ENCODE measurements around the gene AGBL2.

Gene AGBL2

DNA sequence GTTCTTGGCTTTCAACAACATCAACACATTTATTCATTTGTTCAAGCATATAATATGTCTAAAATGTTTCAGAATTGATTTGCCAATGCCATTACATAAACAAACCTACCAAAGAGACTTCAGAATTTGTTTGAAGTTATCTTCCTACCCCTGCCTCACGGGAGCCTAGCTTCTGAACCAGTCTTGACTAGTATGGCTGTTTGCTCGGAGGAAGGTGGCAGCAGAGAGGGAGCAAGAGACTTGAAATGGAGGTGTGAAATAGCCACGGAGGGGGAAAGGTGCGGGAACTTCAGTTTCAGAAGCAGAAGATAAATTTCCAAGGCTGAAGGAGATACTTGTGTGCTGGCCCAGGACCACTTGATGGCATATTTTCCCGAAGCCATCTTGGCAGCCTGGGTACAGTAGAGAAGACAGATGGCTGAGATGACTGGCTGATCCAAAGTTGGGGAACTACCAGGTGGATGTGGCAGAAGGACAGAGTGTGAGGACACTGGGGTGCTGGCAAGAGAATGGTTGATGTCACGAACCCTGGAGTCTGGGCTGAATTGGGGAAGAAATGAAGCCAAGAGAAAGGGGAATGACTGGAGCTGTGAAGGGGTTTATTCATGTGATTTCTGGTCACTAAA is 58.8 kb downstream of the AGBL2 start:
- Histone ChIP-seq H3K4me3 (ENCODE audit: low read depth, low read length, poor library complexity, severe bottlenecking) (no peak overlapping the region), H3K36me3 (ENCODE audit: insufficient read depth, low read length) (no peaks in the 10 kb centered on the region; the same call in 1 of the 2 replicates), H3K79me2 (ENCODE audit: insufficient read depth, low read length) (no peaks in the 10 kb centered on the region), H3K9me2 (ENCODE audit: low read depth, low read length) (no peaks in the 10 kb centered on the region), H3K27ac (ENCODE audit: low read depth, low read length, poor library complexity, severe bottlenecking) (no peak overlapping the region), H3K4me1 (ENCODE audit: insufficient read depth, low read length, severe bottlenecking) (no peaks in the 10 kb centered on the region), H4K20me1 (ENCODE audit: insufficient read depth, low read length) (no peaks in the 10 kb centered on the region), H3K27me3 (ENCODE audit: insufficient read depth, low read length) (no peaks in the 10 kb centered on the region), H3K9ac (ENCODE audit: low read length) (no peak overlapping the region), H3F3A (ENCODE audit: insufficient read depth, low read length) (no peaks in the 10 kb centered on the region), H3K4me2 (ENCODE audit: low read length) (no peak overlapping the region), H3K9me3 (ENCODE audit: low read length) (peaks cover 5% of the 10 kb centered on the region), H2AFZ (ENCODE audit: low read length) (no peak overlapping the region)
- TF ChIP-seq CTCF (IDR thresholded peaks at IDR 0.05; ENCODE audit: low read length) = no peak
- TF ChIP-seq EZH2 (IDR thresholded peaks at IDR 0.05; ENCODE audit: borderline replicate concordance, low read length) = no peak

- no peak overlapping the region for H2AFZ ChIP-seq (ENCODE audit: low read length)
- H3K36me3 ChIP-seq (ENCODE audit: insufficient read depth, low read length) = no peaks in the 10 kb centered on the region; the same call in 1 of the 2 replicates
- no peaks in the 10 kb centered on the region for H4K20me1 ChIP-seq (ENCODE audit: insufficient read depth, low read length)
- TF ChIP-seq EZH2 (IDR thresholded peaks at IDR 0.05; ENCODE audit: borderline replicate concordance, low read length) (no peak), CTCF (IDR thresholded peaks at IDR 0.05; ENCODE audit: low read length) (no peak)
- H3F3A ChIP-seq (ENCODE audit: insufficient read depth, low read length) = no peaks in the 10 kb centered on the region
- no peak overlapping the region for H3K4me3 ChIP-seq (ENCODE audit: low read depth, low read length, poor library complexity, severe bottlenecking)
- H3K4me2 ChIP-seq (ENCODE audit: low read length) = no peak overlapping the region
- H3K4me1 ChIP-seq (ENCODE audit: insufficient read depth, low read length, severe bottlenecking) = no peaks in the 10 kb centered on the region
- H3K9ac ChIP-seq (ENCODE audit: low read length) = no peak overlapping the region
- H3K27me3 ChIP-seq (ENCODE audit: insufficient read depth, low read length) = no peaks in the 10 kb centered on the region
- H3K9me2 ChIP-seq (ENCODE audit: low read depth, low read length) = no peaks in the 10 kb centered on the region
- H3K27ac ChIP-seq (ENCODE audit: low read depth, low read length, poor library complexity, severe bottlenecking) = no peak overlapping the region
- H3K79me2 ChIP-seq (ENCODE audit: insufficient read depth, low read length) = no peaks in the 10 kb centered on the region
- H3K9me3 ChIP-seq (ENCODE audit: low read length) = peaks cover 6% of the 10 kb centered on the region
Measured at GRCh38 chr11:47651818-47652469, 63.2 kb downstream of the AGBL2 start.

DNA sequence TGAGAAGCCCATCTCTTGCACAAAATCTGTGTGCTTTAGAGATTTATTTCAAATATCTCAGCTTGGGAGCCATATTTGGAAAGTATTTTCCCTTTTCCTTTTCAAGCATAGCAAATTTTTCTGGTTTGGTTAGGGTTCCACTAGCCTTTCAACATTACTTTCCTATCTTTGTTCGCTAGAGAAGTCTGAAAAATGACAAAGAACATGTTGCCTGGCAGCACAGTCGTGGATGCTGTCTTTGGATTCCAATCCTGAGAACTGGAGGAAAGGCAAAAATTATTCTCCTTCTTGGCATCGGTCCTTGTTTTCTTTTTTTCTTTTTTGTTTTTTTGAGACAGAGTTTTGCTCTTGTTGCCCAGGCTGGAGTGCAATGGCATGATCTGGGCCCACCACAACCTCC is 65.9 kb downstream of the AGBL2 start:
- TF ChIP-seq EZH2 (IDR thresholded peaks at IDR 0.05; ENCODE audit: borderline replicate concordance, low read length) (no peak), CTCF (IDR thresholded peaks at IDR 0.05; ENCODE audit: low read length) (no peak)

More for the DNA sequence above, 65.9 kb downstream of the AGBL2 start:
- H3K79me2 ChIP-seq (ENCODE audit: insufficient read depth, low read length) = no peaks in the 10 kb centered on the region
- no peaks in the 10 kb centered on the region for H3K27me3 ChIP-seq (ENCODE audit: insufficient read depth, low read length)
- no peaks in the 10 kb centered on the region; the same call in 1 of the 2 replicates for H3K36me3 ChIP-seq (ENCODE audit: insufficient read depth, low read length)
- H3K4me2 ChIP-seq (ENCODE audit: low read length) = no peak overlapping the region
- H3K4me1 ChIP-seq (ENCODE audit: insufficient read depth, low read length, severe bottlenecking) = no peaks in the 10 kb centered on the region
- no peak overlapping the region for H3K4me3 ChIP-seq (ENCODE audit: low read depth, low read length, poor library complexity, severe bottlenecking)
- H3F3A ChIP-seq (ENCODE audit: insufficient read depth, low read length) = no peaks in the 10 kb centered on the region
- no peaks in the 10 kb centered on the region for H4K20me1 ChIP-seq (ENCODE audit: insufficient read depth, low read length)
- peaks cover 6% of the 10 kb centered on the region for H3K9me3 ChIP-seq (ENCODE audit: low read length)
- H3K27ac ChIP-seq (ENCODE audit: low read depth, low read length, poor library complexity, severe bottlenecking) = no peak overlapping the region
- no peak overlapping the region for H2AFZ ChIP-seq (ENCODE audit: low read length)
- H3K9me2 ChIP-seq (ENCODE audit: low read depth, low read length) = no peaks in the 10 kb centered on the region
- H3K9ac ChIP-seq (ENCODE audit: low read length) = no peak overlapping the region

Measured in OCI-LY1 (cell line).